Muscle layer of duodenum (tissue), 2 donors: ENCODE results near the gene ERCC6L.
A peak's percentile ranks its signal among the peaks of the same experiment; 100 is the strongest.

Experiments used
- H3K27ac ChIP-seq: one replicate; pipeline ENCODE4 v1.7.0; 2013; ENCODE audit warnings: mild to moderate bottlenecking, low read length
- H3K27me3 ChIP-seq: one replicate; pipeline ENCODE4 v1.7.0; 2013; ENCODE audit warnings: low read depth, mild to moderate bottlenecking, control low read depth, low read length
- H3K36me3 ChIP-seq, 2 donors: one replicate each; pipeline ENCODE4 v1.7.0; 2013; ENCODE audit warnings: low read length in 2 of 2, control low read depth in 1 of 2, mild to moderate bottlenecking in 1 of 2; ENCODE audit not compliant: insufficient read depth in 2 of 2, control insufficient read depth in 1 of 2
- H3K4me1 ChIP-seq, 2 donors: one replicate each; pipeline ENCODE4 v1.7.0; 2013; ENCODE audit warnings: low read length in 2 of 2, mild to moderate bottlenecking in 2 of 2, control low read depth in 1 of 2, moderate library complexity in 1 of 2; ENCODE audit not compliant: insufficient read depth in 2 of 2, control insufficient read depth in 1 of 2
- H3K4me3 ChIP-seq, 2 donors: one replicate each; pipeline ENCODE4 v1.7.0; 2013; ENCODE audit warnings: low read length in 2 of 2, low read depth in 1 of 2, mild to moderate bottlenecking in 1 of 2
- H3K9me3 ChIP-seq, 2 donors: one replicate each; pipeline ENCODE4 v1.7.0; 2013; ENCODE audit warnings: low read length in 2 of 2, control low read depth in 1 of 2, mild to moderate bottlenecking in 1 of 2; ENCODE audit not compliant: control insufficient read depth in 1 of 2
- donor health status: healthy.

ERCC6L gene

GRCh38 chrX:72270316-72270866 lies 31.6 kb upstream of the ERCC6L start:
- H3K27me3 ChIP-seq, result no peaks in the 10 kb centered on the region
- H3K4me1 ChIP-seq, result peaks cover 0 to 7% of the 10 kb centered on the region in 2 donors
- H3K4me3 ChIP-seq, result no peak overlapping the region
- peaks cover 42 to 46% of the 10 kb centered on the region in 2 donors for H3K36me3 ChIP-seq
- H3K9me3 ChIP-seq, result no peaks in the 10 kb centered on the region
- H3K27ac ChIP-seq, result peak overlapping the region; percentile 31

- Histone ChIP-seq H3K4me1 (peaks cover 0 to 4% of the 10 kb centered on the region in 2 donors), H3K36me3 (peaks cover 42% of the 10 kb centered on the region in 2 donors), H3K9me3 (no peaks in the 10 kb centered on the region), H3K27me3 (no peaks in the 10 kb centered on the region), H3K4me3 (no peak overlapping the region), H3K27ac (peak overlapping the region; percentile 31)
These were observed 30.9 kb upstream of the ERCC6L start for GRCh38 chrX:72269671-72270251.

- H3K27me3 ChIP-seq, result no peaks in the 10 kb centered on the region
- peaks cover 0 to 4% of the 10 kb centered on the region in 2 donors for H3K4me1 ChIP-seq
- no peak overlapping the region for H3K4me3 ChIP-seq
- peak overlapping the region; percentile 23 for H3K27ac ChIP-seq
- no peaks in the 10 kb centered on the region for H3K9me3 ChIP-seq
- H3K36me3 ChIP-seq, result peaks cover 33 to 39% of the 10 kb centered on the region in 2 donors
These were observed 30.0 kb upstream of the ERCC6L start for GRCh38 chrX:72268597-72269365.

GRCh38 chrX:72265263-72265662 lies 26.4 kb upstream of the ERCC6L start:
- H3K4me1 ChIP-seq, result peaks cover 0 to under 1% of the 10 kb centered on the region in 2 donors
- H3K27ac ChIP-seq, result no peak overlapping the region
- no peaks in the 10 kb centered on the region for H3K27me3 ChIP-seq
- no peaks in the 10 kb centered on the region for H3K9me3 ChIP-seq
- H3K4me3 ChIP-seq, result no peak overlapping the region
- H3K36me3 ChIP-seq, result peaks cover 8 to 13% of the 10 kb centered on the region in 2 donors

- H3K27ac ChIP-seq, result no peak overlapping the region
- no peaks in the 10 kb centered on the region for H3K27me3 ChIP-seq
- H3K4me1 ChIP-seq, result no peaks in the 10 kb centered on the region
- no peaks in the 10 kb centered on the region for H3K36me3 ChIP-seq
- H3K4me3 ChIP-seq, result no peak overlapping the region
- H3K9me3 ChIP-seq, result no peaks in the 10 kb centered on the region
These were observed 23.2 kb upstream of the ERCC6L start for GRCh38 chrX:72262077-72262476.

GRCh38 chrX:72260448-72260847 lies 21.6 kb upstream of the ERCC6L start:
- H3K36me3 ChIP-seq, result no peaks in the 10 kb centered on the region
- no peak overlapping the region for H3K27ac ChIP-seq
- H3K9me3 ChIP-seq, result no peaks in the 10 kb centered on the region
- no peaks in the 10 kb centered on the region for H3K4me1 ChIP-seq
- no peak overlapping the region for H3K4me3 ChIP-seq
- H3K27me3 ChIP-seq, result no peaks in the 10 kb centered on the region

- Histone ChIP-seq H3K4me3 (no peak overlapping the region), H3K27me3 (no peaks in the 10 kb centered on the region)
These were observed 19.3 kb upstream of the ERCC6L start for GRCh38 chrX:72258174-72258573.

GRCh38 chrX:72255864-72256263 lies 17.0 kb upstream of the ERCC6L start:
- Histone ChIP-seq H3K36me3 (no peaks in the 10 kb centered on the region), H3K27ac (no peak overlapping the region), H3K9me3 (no peaks in the 10 kb centered on the region), H3K27me3 (no peaks in the 10 kb centered on the region), H3K4me3 (no peak overlapping the region), H3K4me1 (no peaks in the 10 kb centered on the region)

More at GRCh38 chrX:72258174-72258573, 19.3 kb upstream of the ERCC6L start:
- Histone ChIP-seq H3K27ac (no peak overlapping the region), H3K9me3 (no peaks in the 10 kb centered on the region), H3K36me3 (no peaks in the 10 kb centered on the region), H3K4me1 (no peaks in the 10 kb centered on the region)

- no peaks in the 10 kb centered on the region for H3K4me1 ChIP-seq
- no peaks in the 10 kb centered on the region for H3K27me3 ChIP-seq
- no peaks in the 10 kb centered on the region for H3K9me3 ChIP-seq
- H3K36me3 ChIP-seq, result no peaks in the 10 kb centered on the region
- no peak overlapping the region for H3K4me3 ChIP-seq
- no peak overlapping the region for H3K27ac ChIP-seq
These were observed 16.6 kb upstream of the ERCC6L start for GRCh38 chrX:72255445-72255844.

- Histone ChIP-seq H3K4me1 (no peaks in the 10 kb centered on the region), H3K27me3 (no peaks in the 10 kb centered on the region), H3K9me3 (no peaks in the 10 kb centered on the region), H3K27ac (no peak overlapping the region), H3K4me3 (no peak overlapping the region), H3K36me3 (no peaks in the 10 kb centered on the region)
These were observed 16.0 kb upstream of the ERCC6L start for GRCh38 chrX:72254816-72255215.

GRCh38 chrX:72253686-72254085 lies 14.9 kb upstream of the ERCC6L start:
- Histone ChIP-seq H3K9me3 (no peaks in the 10 kb centered on the region), H3K4me3 (no peak overlapping the region), H3K27me3 (no peaks in the 10 kb centered on the region), H3K4me1 (no peaks in the 10 kb centered on the region), H3K27ac (no peak overlapping the region), H3K36me3 (no peaks in the 10 kb centered on the region)
